Eye (tissue), 1 donor: ENCODE measurements around the gene COL4A2.
A peak's percentile ranks its signal among the peaks of the same experiment; 100 is the strongest.

ENCODE experiments used
- DNase-seq: peaks from one replicate; pipeline ENCODE4 v3.0.0-alpha.2; 2015

COL4A2 gene

DNA sequence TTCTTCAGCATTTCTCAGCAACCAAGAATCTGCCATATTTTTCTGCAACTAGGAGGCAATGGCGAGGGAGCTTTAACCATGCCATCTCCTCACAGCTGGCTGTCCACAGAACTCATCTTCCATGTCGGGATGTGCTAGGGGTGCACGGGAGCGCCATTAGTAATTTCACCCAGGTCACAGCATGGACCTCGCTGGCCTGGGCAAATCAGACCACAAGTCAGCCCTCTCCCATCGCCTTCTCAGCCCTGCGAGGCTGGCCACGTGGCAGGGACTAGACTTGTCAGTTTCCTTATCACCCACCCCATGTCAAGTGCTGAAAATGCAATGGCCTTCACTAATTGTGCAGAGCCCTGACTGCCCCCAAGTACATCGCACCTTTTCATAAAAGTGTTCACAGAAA, 15.8 kb upstream of the COL4A2 start:
- no peak for DNase-seq

GRCh38 chr13:110293037-110293436, 14.0 kb upstream of the COL4A2 start:
- DNase-seq = no peak

- no peak for DNase-seq
These were observed 13.4 kb upstream of the COL4A2 start for GRCh38 chr13:110293649-110294048.

DNA sequence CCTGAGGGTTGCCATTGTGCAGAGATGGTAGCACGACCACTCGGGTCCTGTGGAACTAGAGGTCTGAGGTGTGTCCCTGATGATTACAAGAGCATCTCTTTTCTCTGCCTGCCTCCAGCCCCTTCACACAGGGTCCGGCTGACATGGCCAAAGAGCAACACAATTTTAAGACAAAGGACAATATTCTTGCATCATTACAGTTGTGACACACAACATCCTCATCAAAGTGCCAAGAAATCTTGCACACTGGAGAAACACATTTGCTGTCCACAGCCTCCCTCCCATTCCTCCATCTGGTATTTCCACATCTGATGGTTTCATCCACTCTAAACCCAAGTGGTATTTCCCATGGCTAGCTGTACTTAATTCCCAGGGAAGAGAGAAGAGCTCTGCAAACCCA, 12.9 kb upstream of the COL4A2 start:
- DNase-seq = no peak

GRCh38 chr13:110294622-110295021, 12.5 kb upstream of the COL4A2 start:
- DNase-seq = no peak

DNA sequence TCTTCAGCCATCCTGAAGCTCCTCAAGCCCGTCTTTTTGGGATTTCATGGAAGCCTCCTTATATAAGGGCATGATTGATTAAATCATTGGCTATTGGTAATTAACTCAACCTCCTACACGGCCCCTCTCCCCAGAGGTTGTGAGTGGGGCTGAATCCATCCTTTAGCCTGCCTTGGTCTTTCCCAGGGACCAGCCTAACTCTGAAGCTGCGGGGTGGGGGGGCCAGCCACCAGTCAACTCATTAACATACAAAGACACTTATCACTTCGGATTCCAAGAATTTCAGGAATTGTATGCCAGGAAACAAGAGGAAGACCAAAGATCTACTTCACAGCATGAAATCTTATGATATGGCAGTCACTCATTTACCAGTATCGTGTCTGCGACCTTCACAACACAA, 10.1 kb upstream of the COL4A2 start:
- no peak for DNase-seq

DNA sequence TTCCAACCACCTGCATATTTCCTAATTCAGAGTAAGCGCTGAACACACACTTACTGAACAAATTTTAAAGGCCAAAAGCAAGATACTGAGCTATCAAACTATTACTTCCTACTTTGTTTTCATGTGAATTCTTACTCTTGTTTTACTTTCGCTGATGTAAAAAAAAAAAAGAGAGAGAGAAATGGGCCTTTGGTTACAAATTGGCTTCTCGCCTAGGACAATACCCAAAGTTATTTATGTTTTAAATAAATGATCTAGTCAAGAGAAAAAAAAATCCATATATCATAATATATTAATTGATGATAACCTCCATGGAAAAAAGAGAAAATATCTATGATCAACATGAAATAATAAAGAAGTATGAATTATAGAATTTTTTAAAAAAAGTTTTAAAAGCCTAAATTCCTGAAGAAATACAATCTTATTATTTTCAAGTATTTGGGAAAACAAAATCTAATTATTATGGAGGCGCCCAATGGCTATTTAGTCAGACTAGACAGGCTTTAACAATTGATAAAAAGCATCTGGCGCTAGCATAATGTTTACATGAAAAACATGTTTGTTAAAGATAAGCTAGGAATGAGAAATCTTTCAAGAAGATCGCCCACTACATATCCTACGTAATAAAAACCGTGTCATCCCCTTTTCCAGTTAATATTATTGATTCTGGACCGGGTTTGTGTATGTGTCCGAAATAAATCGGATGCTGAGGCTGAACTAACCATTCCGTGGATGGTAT, 9.1 kb upstream of the COL4A2 start:
- DNase-seq = no peak

DNA sequence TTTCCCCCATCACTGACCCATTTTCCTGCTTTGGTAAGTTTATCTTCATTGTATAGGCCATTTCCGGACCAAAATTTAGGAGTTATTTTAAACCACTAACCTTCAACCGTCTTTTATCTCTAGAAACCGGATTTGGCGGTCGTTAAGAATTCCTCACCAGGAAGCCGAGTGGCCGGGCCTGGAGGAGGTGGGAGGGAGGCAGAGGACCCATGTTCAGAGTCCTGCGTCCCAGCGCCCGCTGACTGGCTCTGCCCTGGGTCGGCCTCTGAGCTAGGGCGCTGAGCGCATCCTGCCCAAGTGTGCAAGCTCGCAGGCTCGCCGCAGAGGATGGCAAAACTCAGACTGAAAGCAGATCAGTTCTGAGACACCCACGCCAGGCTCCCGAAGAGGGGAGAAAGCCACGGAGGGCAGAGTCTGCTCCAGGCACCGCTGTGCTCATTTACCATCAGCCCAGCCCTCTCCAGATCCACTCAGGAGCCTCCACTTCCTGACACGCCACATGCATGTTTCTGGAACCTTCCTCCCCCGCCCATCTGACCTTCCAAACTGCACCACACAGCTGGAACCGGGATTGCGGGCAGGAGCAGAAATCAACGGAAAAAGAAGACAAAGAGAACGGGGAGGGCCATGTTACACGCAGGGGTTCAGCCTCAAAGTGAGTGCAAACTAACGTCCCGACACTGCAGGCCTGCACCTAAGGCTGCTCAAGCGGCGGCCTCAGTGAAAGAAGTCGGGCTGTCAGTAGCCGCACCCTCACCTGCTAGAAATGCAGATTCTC, 8.4 kb upstream of the COL4A2 start:
- no peak for DNase-seq

DNA sequence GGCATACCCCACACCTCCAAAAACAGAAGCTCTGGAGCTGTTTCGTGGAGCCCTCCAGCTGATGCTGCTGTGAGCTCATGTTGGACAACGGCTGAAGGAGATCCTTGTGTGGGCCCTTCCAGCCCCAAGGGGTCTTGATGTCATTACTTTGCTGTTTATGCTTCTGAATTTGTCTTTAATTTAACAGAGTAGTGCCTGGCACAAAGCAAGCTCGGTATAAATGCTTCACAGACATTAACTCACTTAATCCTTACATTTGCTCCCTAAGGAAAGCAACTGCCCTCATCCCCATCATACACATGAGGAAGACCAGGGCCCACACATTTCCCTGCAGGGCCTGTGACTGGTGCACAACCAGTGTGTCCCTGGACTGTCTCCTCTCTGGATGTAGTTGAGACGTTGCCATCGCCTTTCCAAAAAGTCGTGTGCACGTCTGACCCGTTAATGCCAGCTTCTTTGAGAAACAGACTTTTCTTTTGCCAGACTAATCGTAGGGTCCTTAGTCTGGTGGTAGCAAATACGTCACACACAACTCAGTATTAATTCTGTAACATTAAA, 7.7 kb upstream of the COL4A2 start:
- DNase-seq = no peak

- DNase-seq = no peak
These were observed 6.8 kb upstream of the COL4A2 start for GRCh38 chr13:110300090-110300815.

DNA sequence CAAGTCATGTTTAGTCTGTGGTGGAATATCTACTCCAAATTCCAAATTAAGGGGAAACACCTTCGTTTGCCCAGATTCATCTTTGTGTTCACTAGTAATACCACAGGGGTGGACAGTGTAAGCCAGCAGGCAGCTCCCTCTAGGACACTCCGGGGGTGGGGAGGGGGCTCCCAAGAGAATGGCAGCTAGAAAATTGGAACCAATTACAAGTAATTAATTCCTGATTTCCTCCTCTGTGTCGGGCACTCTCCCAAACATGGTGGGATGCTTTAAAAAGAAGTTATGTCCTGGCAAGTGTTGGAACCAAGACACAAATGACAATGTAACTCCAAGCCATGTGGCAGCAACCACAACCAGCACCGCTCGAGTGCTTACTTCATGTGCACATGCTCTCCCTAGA, 6.0 kb upstream of the COL4A2 start:
- DNase-seq = no peak

DNA sequence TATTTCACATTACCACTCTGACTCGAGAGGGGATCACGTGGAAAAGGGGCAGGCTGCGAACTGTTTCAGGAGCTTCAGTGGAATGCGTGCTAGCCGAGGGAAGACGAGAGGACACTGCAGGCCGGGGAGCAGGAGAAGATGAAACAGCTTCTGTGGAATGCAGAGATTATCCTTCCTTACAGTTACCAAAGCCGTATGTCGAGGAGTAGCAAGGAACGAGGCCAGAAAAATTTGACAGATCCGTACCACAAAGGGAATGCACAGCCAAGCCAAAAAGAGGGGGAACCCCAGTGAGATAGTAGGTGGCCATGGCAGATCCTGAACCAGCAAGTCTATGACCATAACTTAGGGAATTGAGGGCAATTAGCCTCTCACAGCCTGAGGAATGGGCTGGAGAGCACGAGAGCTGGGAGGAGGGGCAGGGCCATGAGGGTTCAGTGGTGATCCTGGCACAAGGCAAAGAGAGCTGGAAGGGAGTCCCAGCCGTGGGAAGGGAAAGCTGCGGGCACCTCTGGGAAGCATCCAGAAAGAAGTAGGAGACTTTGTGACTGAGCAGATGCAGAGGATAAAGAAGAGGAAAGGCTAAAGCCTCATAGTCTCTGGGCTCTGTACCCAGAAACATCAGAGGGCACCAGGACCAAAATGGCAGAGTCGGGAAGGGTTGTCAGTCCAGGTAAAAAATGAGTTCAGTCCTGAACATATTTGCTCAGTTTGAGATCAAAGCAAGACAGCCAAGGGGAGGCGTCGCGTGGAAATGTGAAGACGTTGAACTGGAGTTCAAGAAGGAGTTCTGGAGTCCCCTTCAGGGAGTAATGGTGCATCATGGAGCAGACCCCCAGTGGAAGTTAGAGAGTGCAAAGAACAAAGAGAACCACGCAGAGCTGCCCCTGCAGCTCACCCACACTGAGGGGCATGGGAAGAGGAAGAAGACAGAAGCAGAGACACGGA, 5.2 kb upstream of the COL4A2 start:
- DNase-seq = no peak

GRCh38 chr13:110302997-110303396, 4.1 kb upstream of the COL4A2 start:
- DNase-seq = no peak

DNA sequence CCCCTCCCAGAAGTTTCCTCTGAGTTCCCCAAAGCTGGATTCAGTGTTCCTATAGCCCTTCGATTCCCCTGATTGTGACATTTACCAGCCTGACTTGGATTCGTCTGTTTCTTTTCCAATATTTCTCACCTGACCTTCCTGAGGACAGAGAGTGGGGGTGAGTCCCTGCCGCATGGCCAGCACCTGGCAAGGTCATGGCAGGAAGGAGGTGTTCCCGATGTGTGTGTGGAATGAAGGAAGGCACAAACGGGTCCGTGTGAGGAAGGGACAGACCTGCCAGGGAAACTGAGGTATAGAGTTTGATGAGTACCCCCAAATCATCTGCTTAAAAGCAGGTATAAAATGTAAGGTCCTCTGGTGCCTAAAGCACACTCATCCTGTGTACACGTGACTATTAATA, 3.4 kb upstream of the COL4A2 start:
- DNase-seq = no peak

DNA sequence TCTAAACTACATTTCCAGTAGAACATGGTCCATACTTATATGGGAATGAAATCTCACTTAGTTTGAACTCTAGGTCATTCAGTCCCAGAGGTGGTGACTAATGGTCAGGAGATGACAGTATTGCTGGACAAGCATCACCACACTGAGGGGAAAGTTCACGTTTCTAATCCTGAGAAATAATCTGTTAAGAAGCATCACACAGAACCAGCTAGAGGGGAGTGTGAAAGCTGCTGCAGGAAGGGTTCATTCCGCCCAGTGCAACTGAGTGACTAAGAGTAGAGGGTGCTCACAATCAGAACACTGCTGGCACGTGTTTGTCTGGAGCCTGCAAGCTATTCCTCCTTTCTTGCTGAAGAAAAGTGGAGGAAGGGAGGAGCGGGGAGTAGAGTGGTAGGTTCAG, 2.8 kb upstream of the COL4A2 start:
- no peak for DNase-seq

- DNase-seq = no peak
These were observed 2.1 kb upstream of the COL4A2 start for GRCh38 chr13:110305001-110305400.

GRCh38 chr13:110305544-110305943, 1.5 kb upstream of the COL4A2 start:
- DNase-seq = no peak

DNA sequence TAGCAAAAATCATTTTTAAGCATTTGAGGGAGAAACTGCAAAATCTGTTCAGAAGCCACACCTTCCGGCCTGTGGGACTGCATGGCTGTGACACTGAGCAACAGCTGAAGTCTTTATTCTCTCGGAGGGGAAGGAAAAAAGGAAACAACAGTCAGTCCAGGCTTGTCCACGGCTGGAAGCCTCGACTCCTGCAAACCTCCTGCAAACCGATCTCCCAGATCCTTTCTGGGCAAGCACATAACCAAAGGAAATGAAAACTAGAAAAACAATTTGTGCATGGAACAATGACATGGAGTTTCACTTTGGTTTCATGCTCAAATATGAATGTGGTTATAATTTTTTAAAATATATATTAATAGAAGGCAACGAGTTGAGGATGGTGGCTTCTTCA, 1.1 kb upstream of the COL4A2 start:
- peak; percentile 63 for DNase-seq

DNA sequence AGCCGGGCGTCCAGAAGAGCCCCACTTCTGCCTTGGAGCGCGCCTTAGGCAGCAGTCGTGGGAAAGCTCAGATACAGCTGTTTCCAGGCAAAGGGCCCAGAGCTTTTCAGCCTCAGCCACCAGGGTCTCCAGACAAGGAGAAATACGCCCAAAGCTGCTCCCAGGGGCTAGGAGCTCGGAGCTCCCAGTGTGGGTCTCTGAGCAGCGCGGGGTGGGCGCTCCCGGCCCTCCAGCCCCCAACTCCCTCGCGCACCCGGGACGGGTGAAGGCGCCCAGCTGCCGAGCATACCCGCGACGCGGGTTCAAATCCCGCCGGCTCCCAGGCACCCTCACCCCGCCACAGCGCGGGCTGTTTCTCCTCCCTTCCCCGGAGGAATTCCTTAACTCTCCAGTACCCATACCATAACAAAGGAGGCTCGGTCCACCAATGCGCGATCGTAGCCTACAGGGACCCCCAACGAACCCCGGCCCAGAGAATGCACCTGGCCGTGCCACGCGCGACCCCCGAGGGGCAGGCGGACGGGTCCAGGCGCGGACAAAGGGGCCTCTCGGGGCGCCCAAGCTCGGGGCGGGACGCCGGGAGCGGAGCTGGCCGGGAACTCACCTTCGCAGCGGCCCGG, 634 bp upstream of the COL4A2 start:
- DNase-seq = peak; percentile 72

GRCh38 chr13:110307767-110308655, 927 bp downstream of the COL4A2 start:
- peak; percentile 84 for DNase-seq
